Measurements from ENCODE around the gene COA3. TPM values are rescaled to one million over a fixed set of nuclear protein-coding genes. Genes with fewer than 3 reads are reported as not detected.

The COA3 gene
- total RNA-seq, 2 donors from 2014 or later, result 34.3 to 36.1 TPM

- ATAC-seq (ENCODE audit: insufficient number of reproducible peaks, low FRiP score, low read depth), result no peak
- no peak for TF ChIP-seq CTCF (IDR thresholded peaks at IDR 0.05)
- Histone ChIP-seq H3K27ac (no peak overlapping the region), H3K4me1 (ENCODE audit: control insufficient read depth in 1 of 2, low read depth in 2 of 2) (peaks cover 9 to 20% of the 10 kb centered on the region in 2 donors), H3K9me3 (no peaks in the 10 kb centered on the region), H3K4me3 (no peak overlapping the region), H3K27me3 (replicated peaks; ENCODE audit: insufficient read depth) (no peaks in the 10 kb centered on the region), H3K36me3 (no peaks in the 10 kb centered on the region)
- no peak for DNase-seq (ENCODE audit: low spot score)
These were observed 32.5 kb upstream of the COA3 start for GRCh38 chr17:42830971-42831370.

DNA sequence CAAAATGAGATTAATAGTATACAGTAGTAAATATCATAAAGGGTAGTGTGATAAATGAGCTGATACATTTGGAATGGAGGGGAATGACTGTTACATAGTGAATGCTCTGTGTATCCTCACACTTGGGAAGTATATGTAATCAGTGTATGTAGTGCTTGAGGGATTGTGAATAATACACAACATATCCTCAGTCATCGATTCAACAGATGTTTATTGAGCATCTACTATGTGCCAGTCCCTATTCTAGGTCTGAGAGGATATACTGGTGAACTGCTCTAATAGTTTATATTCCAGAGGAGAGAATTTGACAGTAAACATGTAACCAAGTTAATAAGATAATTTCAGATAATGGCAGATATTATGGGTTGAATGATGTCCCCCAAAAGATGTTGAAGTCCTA, 29.0 kb upstream of the COA3 start:
- DNase-seq (ENCODE audit: low spot score) (no peak), ATAC-seq (ENCODE audit: insufficient number of reproducible peaks, low FRiP score, low read depth) (no peak)
- no peak for TF ChIP-seq CTCF (IDR thresholded peaks at IDR 0.05)
- Histone ChIP-seq H3K4me3 (no peak overlapping the region), H3K27me3 (replicated peaks; ENCODE audit: insufficient read depth) (no peaks in the 10 kb centered on the region), H3K4me1 (ENCODE audit: control insufficient read depth in 1 of 2, low read depth in 2 of 2) (peaks cover 12 to 22% of the 10 kb centered on the region in 2 donors), H3K27ac (no peak overlapping the region), H3K9me3 (no peaks in the 10 kb centered on the region), H3K36me3 (no peaks in the 10 kb centered on the region)

DNA sequence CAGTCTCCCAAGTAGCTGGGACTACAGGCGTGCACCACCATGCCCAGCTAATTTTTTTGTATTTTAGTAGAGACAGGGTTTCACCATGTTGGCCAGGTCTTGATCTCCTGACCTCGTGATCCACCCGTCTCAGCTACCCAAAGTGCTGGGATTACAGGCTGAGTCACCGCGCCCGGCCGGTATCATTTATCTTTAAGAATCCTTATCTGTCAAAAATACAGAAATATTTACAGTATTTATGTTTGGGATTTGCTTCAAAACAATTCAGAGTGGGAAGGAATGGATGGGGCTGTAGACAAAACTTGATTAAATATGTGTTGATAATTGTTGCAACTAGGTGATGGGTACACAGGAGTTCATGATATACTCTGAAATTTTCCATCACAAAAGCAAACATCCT, 22.7 kb upstream of the COA3 start:
- TF ChIP-seq CTCF (IDR thresholded peaks at IDR 0.05), result no peak
- Histone ChIP-seq H3K27me3 (replicated peaks; ENCODE audit: insufficient read depth) (no peaks in the 10 kb centered on the region), H3K27ac (no peak overlapping the region), H3K9me3 (no peaks in the 10 kb centered on the region), H3K4me3 (no peak overlapping the region), H3K4me1 (ENCODE audit: control insufficient read depth in 1 of 2, low read depth in 2 of 2) (peaks cover 14 to 18% of the 10 kb centered on the region in 2 donors), H3K36me3 (peaks cover 41% of the 10 kb centered on the region)
- no peak for ATAC-seq (ENCODE audit: insufficient number of reproducible peaks, low FRiP score, low read depth)
- DNase-seq (ENCODE audit: low spot score), result no peak

DNA sequence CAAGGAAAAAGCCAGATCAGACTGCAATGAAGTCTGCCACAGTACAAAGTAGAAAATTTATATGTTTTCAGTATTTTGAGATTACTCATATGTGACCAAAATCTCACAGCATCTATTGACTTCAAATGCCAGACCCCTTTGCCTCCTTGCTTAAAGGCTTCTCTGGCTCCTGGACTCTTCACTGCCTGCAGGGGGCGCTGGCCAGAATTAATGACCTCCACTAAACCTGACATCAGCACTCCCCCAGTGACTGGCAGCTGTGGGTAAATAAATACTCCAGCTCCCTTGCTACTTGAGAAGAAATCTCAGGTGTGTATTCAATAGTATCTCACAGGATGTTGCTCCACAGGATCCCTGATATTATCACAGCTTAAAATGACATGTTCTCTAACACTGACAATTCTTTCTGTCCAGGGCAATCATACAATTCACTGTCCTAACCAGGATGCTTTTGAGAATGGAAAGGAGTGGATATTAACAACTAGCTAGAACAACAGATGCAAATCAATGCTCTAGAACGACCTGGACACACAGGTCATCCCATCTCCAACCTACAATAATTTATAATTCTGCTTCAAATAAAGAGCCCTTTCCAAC, 21.5 kb upstream of the COA3 start:
- Histone ChIP-seq H3K4me3 (no peak overlapping the region), H3K9me3 (no peaks in the 10 kb centered on the region), H3K27ac (no peak overlapping the region), H3K4me1 (ENCODE audit: control insufficient read depth in 1 of 2, low read depth in 2 of 2) (peaks cover 14 to 18% of the 10 kb centered on the region in 2 donors), H3K36me3 (peaks cover 49% of the 10 kb centered on the region), H3K27me3 (replicated peaks; ENCODE audit: insufficient read depth) (no peaks in the 10 kb centered on the region)
- no peak for DNase-seq (ENCODE audit: low spot score)
- no peak for ATAC-seq (ENCODE audit: insufficient number of reproducible peaks, low FRiP score, low read depth)
- peak; percentile 41 for TF ChIP-seq CTCF (IDR thresholded peaks at IDR 0.05)

GRCh38 chr17:42818379-42818778, 19.9 kb upstream of the COA3 start:
- DNase-seq (ENCODE audit: low spot score), result no peak
- Histone ChIP-seq H3K9me3 (no peaks in the 10 kb centered on the region), H3K36me3 (peaks cover 64% of the 10 kb centered on the region), H3K4me3 (no peak overlapping the region), H3K4me1 (ENCODE audit: control insufficient read depth in 1 of 2, low read depth in 2 of 2) (peaks cover 11% of the 10 kb centered on the region in 2 donors), H3K27ac (no peak overlapping the region), H3K27me3 (replicated peaks; ENCODE audit: insufficient read depth) (no peaks in the 10 kb centered on the region)
- ATAC-seq (ENCODE audit: insufficient number of reproducible peaks, low FRiP score, low read depth), result no peak
- no peak for TF ChIP-seq CTCF (IDR thresholded peaks at IDR 0.05)

Measured in thoracic aorta (tissue), 2 donors.